Measurements from ENCODE around the gene NCR2.

NCR2 gene

GRCh38 chr6:41331401-41332150 lies 3.8 kb upstream of the NCR2 start:
- no peak for DNase-seq (ENCODE audit: low read depth in 2 of 2)

GRCh38 chr6:41332241-41332640 lies 3.2 kb upstream of the NCR2 start:
- no peak for DNase-seq (ENCODE audit: low read depth in 2 of 2)

- DNase-seq (ENCODE audit: low read depth in 2 of 2): no peak
Measured at GRCh38 chr6:41332842-41333736, 2.3 kb upstream of the NCR2 start.

GRCh38 chr6:41334482-41335040 lies 847 bp upstream of the NCR2 start:
- no peak for DNase-seq (ENCODE audit: low read depth in 2 of 2)

GRCh38 chr6:41335943-41336342 lies 535 bp downstream of the NCR2 start:
- no peak for DNase-seq (ENCODE audit: low read depth in 2 of 2)

GRCh38 chr6:41336824-41337223 lies 1.4 kb downstream of the NCR2 start:
- DNase-seq (ENCODE audit: low read depth in 2 of 2): no peak

- DNase-seq (ENCODE audit: low read depth in 2 of 2): no peak
Measured at GRCh38 chr6:41337709-41338108, 2.3 kb downstream of the NCR2 start.

GRCh38 chr6:41338659-41339058 lies 3.3 kb downstream of the NCR2 start:
- DNase-seq (ENCODE audit: low read depth in 2 of 2): no peak

- DNase-seq (ENCODE audit: low read depth in 2 of 2): no peak
Measured at GRCh38 chr6:41341580-41341979, 6.2 kb downstream of the NCR2 start.

- DNase-seq (ENCODE audit: low read depth in 2 of 2): no peak
Measured at GRCh38 chr6:41342241-41342640, 6.8 kb downstream of the NCR2 start.

- no peak for DNase-seq (ENCODE audit: low read depth in 2 of 2)
Measured at GRCh38 chr6:41343641-41344187, 8.3 kb downstream of the NCR2 start.

- DNase-seq (ENCODE audit: low read depth in 2 of 2): no peak
Measured at GRCh38 chr6:41344876-41345275, 9.5 kb downstream of the NCR2 start.

GRCh38 chr6:41345901-41346300 lies 10.5 kb downstream of the NCR2 start:
- no peak for DNase-seq (ENCODE audit: low read depth in 2 of 2)

- DNase-seq (ENCODE audit: low read depth in 2 of 2): no peak
Measured at GRCh38 chr6:41346441-41346840, 11.0 kb downstream of the NCR2 start.

GRCh38 chr6:41347378-41348050 lies 12.1 kb downstream of the NCR2 start:
- DNase-seq (ENCODE audit: low read depth in 2 of 2): no peak

- no peak for DNase-seq (ENCODE audit: low read depth in 2 of 2)
Measured at GRCh38 chr6:41348934-41349333, 13.5 kb downstream of the NCR2 start.

- no peak for DNase-seq (ENCODE audit: low read depth in 2 of 2)
Measured at GRCh38 chr6:41352396-41352795, 17.0 kb downstream of the NCR2 start.

- no peak for DNase-seq (ENCODE audit: low read depth in 2 of 2)
Measured at GRCh38 chr6:41352907-41353306, 17.5 kb downstream of the NCR2 start.

- DNase-seq (ENCODE audit: low read depth in 2 of 2): no peak
Measured at GRCh38 chr6:41353333-41353732, 17.9 kb downstream of the NCR2 start.

GRCh38 chr6:41355952-41356351 lies 20.5 kb downstream of the NCR2 start:
- DNase-seq (ENCODE audit: low read depth in 2 of 2): no peak

- DNase-seq (ENCODE audit: low read depth in 2 of 2): no peak
Measured at GRCh38 chr6:41356825-41357224, 21.4 kb downstream of the NCR2 start.

- DNase-seq (ENCODE audit: low read depth in 2 of 2): no peak
Measured at GRCh38 chr6:41358503-41358902, 23.1 kb downstream of the NCR2 start.

Measured in fibroblast of skin of left quadriceps (primary cell).